Stomach smooth muscle (tissue), 2 donors: ENCODE results near the gene PHF13.

Experiments used
- H3K27ac ChIP-seq: one replicate; pipeline ENCODE4 v1.7.0; 2013; ENCODE audit warnings: mild to moderate bottlenecking, low read length, inconsistent platforms
- H3K27me3 ChIP-seq, 2 donors: one replicate each; pipeline ENCODE4 v1.7.0; 2013; ENCODE audit warnings: low read length in 2 of 2; ENCODE audit not compliant: insufficient read depth in 2 of 2, control insufficient read depth in 1 of 2
- H3K36me3 ChIP-seq, 2 donors: one replicate each; pipeline ENCODE4 v1.7.0; 2013; ENCODE audit warnings: low read length in 2 of 2; ENCODE audit not compliant: control insufficient read depth in 2 of 2, insufficient read depth in 2 of 2
- H3K4me1 ChIP-seq: one replicate; pipeline ENCODE4 v1.7.0; 2013; ENCODE audit warnings: low read length; ENCODE audit not compliant: control insufficient read depth, insufficient read depth
- H3K4me3 ChIP-seq, 2 donors: one replicate each; pipeline ENCODE4 v1.7.0; 2013; ENCODE audit warnings: low read length in 2 of 2
- H3K9ac ChIP-seq, 2 donors: one replicate each; pipeline ENCODE4 v1.7.0; 2013; ENCODE audit warnings: low read length in 2 of 2, mild to moderate bottlenecking in 1 of 2
- H3K9me3 ChIP-seq, 2 donors: one replicate each; pipeline ENCODE4 v1.7.0; 2013; ENCODE audit warnings: low read length in 2 of 2; ENCODE audit not compliant: control insufficient read depth in 2 of 2
- donor health status: healthy.
- donor health status: Pancreatic carcinoma.

The PHF13 gene

GRCh38 chr1:6672558-6672957 lies 59.0 kb downstream of the PHF13 start:
- Histone ChIP-seq H3K27me3 (no peaks in the 10 kb centered on the region), H3K9me3 (no peaks in the 10 kb centered on the region), H3K36me3 (peaks cover 9 to 13% of the 10 kb centered on the region in 2 donors), H3K4me1 (peaks cover 5% of the 10 kb centered on the region), H3K4me3 (no peak overlapping the region), H3K9ac (peak overlapping the region in 1 of 2 donors; percentile 15), H3K27ac (no peak overlapping the region)
